GM19467 (cell line): ENCODE data around the gene BTBD9.

Experiments used
- ATAC-seq: cut with Tn5 transposase; IDR thresholded peaks from one replicate; pipeline ENCODE4 v1.9.1; 2021; ENCODE audit warnings: mild to moderate bottlenecking, moderate library complexity; ENCODE audit not compliant: unreplicated experiment

The BTBD9 gene

DNA sequence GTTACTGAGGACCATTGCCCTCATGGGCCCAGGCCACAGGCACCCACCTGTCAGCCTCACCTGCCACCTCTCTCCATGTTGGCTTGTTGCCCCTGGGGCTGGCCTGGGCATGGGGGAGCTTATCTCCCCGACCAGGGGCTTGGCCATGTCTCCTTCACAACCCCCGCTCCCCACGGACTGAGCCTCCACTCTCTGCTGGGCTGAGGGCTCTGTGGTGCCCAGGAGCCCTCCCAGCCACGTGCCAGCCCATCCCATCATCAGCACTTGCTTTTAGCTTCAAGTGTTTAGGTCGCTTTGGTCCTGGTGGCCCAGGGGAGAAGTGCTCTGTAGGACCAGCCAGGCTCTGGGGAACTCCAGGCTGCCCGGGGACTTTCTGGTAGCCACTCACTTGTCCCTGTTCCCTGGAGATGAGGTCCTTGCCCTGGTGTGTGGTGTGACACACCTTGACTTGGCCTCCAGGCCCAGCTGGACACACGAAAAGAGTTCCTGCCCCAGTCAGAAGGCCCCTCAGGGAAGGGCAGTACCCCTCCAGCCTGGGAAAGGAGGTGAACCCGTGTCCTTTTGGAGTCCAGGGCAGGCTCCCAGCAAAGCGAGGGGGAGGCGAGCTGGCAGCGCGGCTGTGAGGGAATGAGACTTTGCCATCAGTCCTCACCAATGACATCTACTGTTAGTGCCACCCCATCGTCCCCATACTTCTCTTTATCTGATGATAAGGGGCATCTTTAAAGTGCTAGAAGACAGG is 467.6 kb downstream of the BTBD9 start:
- ATAC-seq: no peak

DNA sequence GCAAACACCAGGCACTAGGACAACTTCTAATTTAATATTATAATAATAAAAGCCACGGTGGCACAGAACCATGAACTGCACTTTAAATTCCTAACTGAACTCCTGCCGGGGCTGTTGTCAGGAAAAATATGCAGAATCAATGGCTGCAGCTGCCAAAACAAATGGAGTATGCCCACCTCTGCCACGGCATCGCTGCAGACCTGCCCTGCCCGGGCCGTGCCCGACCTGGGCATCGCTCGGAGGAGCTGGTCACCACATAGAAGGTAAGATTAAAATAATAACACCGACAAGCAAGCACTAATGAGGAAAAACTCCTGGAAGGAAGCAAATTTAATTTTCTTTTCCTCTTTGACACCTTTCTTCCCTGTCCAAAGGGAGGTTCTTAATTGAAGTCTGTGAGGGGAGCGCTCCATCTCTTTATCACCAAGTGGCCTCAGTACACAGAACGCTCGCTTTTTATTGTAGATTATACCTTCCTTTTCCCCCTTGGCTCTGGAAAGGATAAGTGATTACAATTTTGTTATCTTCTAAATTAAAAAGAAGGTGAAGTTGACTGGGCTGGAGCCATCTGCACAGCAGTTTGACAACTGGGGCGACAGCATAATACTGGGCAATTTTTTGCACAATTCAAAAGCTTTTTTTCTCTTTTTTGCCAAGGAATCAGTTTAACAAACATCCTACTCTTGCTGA is 468.9 kb downstream of the BTBD9 start:
- ATAC-seq: no peak

DNA sequence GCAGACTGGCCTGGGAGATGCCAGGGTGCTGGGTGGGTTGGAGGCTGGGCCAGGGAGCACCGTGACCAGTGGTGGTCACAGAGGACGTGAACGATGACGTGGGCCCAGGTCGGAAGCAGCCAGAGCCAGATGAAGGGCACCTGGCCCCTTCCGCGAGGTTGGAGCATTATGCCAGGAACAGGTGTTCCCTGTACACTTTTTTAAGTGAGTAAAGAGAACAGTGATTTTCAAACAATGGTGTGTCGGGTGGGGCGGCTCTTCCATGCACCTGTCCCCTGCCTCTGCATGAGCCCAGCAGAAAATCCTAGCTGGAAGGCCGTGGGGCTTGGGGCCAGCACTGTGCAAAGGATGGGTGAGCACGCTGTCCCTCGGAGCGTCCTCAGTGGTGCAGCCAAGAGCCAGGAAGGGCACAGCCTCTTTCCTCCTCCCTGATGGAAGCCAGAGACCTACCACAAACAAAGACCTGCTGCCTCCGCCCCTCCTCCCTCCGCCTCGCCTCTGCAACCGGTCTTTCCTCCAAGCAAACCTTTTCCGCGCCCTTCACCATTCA is 469.7 kb downstream of the BTBD9 start:
- ATAC-seq: no peak

DNA sequence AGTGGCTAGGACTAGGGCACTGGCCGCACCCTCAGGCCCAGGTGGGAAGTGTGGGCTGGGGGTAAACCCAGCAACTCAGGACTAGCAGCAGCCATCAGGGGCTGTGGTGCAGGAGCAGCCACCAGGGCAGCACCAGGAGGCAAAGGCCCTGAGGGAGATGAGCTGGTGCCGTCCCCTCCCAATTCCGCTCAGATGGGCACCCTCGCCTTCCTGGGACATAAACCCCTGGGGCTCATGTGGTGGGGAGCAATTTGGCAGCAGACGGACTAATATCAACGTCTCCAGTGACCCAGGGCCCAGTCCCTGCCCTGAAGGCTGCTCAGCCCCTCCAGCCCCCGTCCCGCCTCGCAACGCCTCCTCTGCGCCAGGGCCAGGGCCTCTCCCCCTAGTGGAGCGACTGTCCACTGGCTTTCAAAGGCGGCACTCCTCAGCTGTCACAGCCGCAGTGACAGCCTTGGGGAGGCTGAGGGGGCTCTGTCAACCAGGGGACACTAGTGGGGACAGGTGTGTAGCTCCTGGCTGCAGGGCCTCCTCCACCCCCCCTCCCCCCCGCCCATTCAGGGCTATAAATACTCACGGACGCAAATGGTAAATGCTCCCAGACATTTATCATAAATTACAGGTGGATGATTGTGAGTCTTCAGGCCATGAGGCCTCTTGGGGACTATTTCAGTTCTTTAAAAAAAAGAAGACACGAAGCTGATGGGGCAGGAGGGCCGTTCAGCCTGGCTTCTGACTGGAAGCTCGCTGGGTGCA is 470.3 kb downstream of the BTBD9 start:
- no peak for ATAC-seq

DNA sequence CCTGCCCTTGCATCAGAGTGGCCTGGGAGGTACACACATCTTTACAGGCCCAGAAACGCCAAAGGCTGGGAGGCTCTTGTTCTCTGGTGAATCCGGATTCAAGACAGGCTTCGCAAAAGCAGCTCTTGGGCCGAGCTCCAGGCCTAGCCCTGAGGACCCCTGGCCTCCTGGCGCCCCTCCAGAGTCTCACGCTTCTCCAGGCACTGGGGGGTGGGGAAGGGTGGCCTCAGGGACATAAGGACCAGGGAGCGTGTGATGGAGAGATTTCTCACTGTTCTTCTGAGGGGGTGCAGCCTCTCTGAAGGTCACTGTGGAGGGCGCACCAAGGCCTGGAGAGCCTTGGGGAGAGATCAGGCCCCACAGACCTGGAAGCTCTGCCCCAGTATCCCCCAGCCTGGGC is 471.0 kb downstream of the BTBD9 start:
- ATAC-seq: no peak

DNA sequence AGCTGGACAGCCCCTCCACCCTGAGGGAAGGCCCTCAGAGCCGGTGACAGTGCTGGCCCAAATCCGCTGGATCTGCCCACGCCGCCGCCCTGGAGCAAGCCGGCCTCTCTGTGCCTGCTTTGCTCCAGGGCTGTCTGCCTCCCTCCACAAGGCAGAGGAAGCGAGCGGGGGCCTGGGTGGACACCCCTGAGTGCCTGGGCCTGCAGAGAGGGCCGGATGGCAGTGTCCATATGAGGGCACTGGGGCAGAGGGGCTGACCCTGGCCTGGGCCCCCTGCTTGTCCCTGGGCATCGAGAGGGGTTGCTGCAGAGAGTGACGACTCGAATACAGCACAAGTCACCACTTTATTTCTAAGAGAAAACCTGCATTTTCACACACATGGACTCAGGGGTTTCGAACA is 471.6 kb downstream of the BTBD9 start:
- no peak for ATAC-seq

DNA sequence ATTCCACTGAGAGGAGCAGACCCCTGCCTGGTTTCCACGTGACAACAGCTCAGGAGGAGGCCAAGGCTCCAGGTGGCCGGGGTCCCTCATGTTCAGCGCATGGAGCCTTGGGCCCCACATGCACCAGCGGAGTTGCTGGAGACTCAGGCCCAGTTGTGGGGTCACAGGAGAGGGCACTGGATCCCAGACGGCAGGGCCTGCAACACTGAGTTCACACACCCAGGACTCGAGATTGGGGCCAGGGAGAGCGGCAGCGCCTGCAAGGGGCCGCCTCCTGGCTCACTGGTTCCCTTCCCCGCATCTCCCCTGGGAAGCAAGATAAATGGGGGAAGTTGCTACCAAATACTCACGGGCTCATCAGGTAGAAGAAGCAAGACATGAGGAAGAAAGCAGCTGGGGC is 472.1 kb downstream of the BTBD9 start:
- no peak for ATAC-seq

DNA sequence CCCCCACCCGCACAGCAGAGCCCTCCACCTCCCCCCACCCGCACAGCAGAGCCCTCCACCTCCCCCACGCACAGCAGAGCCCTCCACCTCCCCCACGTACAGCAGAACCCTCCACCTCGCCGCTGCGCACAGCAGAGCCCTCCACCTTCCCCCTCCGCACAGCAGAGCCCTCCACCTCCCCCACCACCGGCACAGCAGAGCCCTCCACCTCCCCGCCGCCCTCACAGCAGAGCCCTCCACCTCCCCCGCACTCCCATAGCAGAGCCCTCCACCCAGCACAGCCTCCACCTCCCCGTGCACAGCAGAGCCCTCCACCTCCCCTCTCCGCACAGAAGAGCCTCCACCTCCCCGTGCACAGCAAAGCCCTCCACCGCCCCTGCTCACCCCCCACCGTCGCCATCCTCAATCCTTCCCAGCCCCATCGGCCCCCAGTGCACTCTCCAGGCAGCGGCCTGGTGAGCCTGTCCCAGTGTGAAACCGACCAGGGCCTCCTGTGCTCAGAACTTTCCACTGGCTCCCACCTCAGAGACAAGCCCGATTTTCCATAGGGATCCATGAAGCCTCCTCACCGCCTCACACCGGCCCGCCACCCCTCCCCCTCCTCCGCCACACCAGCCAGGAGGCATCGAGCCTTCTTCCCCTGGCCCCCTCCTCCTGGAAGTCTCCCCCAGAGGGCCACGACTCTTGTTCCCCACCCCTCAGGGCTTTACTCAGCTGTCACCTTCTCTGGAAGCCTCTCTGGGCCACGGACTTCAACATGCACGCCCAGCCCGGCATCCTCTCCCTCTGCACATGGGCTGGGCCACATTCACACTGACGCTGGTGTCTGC is 473.1 kb downstream of the BTBD9 start:
- no peak for ATAC-seq

DNA sequence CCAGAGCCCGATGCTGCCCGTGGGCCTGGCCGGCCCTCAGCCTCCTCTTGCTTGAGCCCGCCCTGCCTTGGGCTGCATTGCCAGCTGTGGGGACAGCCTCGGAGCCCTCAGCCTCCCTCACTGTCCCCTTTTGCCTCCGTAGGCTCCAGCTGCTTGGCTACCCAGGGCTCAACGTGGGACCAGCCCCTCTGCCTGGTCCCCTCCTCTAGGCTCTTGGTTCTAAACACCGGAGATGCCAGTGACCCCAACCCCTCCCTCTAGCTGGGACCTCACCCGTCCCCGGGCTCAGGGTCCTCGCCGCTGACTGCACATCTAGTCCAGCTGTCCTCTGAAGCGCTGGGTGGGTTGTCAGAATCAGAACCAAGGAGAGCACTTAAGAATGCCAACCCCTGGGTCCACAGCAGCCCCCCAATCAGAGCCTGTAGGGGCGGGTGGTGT is 475.0 kb downstream of the BTBD9 start:
- ATAC-seq: no peak

DNA sequence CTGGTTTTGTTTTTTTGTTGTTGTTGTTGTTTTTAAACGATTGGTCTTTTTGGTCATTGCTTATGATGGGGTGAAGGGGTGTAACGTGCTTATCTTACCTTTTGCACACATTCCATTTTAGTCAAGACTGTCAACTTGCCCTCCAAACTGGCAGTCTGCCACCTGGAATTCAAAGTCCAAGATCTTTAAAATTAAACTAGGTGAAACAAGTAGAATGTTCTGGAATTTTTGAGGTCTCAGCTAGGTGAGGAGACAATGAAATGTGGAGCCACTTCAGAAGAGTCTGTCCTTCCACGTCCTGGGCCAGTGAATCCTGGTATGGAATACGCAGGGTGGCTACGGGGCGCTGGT is 475.6 kb downstream of the BTBD9 start:
- no peak for ATAC-seq

DNA sequence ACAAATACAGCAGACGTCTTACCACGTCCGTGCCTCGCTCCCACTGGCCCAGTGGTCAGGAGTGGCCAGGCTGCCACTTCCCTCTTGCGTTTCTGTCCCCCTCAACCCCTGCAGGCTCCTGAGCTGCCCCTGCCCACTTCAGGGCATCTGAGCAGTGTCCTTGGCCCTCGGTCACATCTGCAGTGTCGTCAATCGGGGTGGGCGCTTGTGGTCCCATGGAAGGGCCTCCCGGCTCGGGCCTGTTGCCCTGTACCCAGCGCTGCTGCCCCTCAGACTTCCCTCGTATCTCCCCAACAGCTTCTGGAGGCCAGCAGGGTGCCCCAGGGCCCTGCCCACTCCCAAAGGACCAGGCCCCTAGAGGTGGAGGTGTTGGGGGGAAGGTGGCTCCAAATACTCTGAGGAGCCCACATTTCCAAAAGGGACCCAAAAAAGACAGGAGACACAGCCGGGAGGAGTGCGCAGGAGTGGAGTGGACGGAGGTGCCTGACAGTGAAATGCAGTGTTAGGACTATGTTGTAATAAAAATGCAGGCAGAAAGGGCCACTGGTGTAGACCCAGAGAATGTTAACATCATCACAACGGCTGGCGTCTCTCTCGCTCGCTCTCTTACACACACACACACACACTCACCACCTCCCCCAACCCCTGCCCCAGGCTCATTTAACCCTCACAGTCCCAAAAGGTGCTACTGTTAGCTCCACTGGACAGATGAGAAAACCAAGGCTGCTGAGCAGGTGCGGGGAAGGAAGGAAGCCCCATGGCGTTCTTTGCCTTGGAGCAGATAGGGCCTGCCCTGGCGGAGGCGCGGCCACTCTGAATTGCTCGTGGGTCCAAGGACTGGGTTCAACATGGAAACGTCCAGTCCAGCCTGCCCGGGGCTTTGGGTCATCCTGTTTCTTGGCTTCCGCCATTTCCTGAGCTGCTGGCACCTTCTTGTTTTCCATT is 476.3 kb downstream of the BTBD9 start:
- no peak for ATAC-seq

DNA sequence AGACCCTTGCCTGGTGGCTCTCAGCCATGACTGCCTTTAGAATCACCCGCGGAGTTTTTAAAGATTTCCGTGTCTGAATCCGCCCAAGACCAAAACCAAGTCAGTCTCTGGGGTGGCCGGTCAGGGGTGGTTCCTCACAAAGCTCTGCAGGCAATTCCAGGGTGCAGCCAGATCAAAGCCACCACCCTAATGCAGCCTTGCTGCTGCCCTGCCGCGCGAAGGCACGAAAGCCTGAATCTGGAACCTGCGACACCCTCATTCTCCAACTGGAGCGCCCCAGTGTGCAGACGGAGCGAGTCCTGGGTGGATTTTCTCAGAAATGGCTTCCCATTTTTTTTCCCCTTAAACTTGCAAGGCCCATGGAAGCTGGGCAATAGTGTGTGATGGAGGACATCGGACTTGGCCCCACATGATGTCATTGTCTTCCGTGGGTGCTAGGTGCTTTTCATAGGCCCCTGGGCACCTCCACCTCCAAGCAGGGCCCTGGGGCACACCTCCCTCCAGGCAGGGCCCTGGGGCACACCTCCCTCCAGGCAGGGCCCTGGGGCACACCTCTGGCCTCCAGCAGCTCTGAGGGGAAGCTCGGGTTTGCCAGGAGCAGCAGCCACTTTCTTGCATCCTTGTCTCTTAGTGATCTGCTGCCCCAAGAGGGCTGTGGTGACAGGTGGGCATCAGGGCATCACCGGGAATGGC is 477.1 kb downstream of the BTBD9 start:
- ATAC-seq: no peak

DNA sequence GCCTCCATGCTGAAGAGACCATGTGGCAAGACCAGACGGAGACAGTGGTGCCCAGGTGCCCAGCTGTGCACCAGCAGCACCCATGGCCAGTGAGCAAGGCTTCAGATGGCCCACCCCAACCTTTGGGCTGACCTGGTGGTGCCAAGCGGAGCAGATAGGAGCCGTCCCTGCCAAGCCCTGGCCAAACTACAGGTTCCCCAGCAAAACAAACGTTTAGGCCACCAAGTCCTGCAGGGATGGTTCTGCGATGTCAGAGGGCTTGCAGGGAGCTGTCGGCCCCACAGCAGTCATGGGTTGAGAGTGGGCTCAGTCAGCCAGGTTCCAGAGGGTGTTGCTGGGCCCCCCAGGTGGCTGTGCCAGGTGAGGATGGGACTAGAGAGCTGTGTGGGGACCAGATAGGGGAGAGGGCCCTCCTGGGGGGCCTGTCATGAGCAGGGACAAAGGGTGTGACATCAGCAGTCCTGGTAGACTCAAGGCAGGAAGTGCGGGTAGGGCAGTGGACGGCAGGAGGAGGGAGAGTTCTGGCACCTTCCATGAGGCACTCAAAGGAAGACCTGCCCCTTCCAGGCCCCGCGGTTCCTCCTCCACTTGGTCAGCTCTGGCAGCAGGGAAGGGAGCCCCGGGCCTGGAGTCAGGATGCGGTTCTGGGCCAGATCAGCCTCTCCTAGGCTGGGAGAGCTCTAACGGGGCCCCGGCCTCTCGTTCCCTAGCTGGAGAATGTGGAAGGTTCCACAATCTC is 477.8 kb downstream of the BTBD9 start:
- no peak for ATAC-seq

DNA sequence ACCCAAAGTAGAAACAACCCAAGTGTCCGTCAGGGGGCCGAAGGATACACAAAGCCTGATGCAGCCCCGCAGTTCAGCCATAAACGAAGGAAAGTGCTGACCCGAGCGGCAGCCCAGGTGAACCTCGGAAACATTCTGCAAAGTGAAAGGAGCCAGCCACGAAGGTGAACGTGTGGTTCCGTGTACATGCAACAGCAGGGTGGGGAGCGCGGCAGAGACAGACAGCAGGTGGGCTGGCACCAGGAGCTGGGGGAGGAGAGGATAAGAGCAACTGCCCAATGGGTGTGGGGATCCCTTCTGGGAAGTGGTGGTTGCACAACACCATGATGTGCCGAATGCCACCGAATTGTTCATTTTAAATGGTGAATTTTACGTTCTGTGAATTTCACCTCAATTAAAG is 478.4 kb downstream of the BTBD9 start:
- ATAC-seq: no peak

DNA sequence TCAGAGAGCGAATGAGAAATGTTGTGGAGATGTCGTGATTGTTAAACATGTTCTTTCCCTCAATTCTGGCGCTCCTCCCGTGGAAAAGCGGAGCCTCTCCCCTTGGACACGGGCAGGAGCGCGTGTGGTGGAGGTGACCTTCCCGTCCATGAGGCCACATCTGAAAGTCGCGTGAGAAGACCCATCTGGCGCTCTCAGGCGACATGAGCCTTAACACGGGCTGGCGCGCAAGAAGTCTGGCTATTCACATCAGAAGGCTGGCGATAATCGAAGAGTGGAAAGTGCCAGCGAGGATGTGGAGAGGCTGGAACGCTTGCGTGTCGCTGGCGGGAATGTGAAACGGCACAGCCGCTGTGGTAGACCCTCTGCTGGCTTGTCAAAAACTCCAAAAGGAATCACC is 478.9 kb downstream of the BTBD9 start:
- ATAC-seq: no peak

DNA sequence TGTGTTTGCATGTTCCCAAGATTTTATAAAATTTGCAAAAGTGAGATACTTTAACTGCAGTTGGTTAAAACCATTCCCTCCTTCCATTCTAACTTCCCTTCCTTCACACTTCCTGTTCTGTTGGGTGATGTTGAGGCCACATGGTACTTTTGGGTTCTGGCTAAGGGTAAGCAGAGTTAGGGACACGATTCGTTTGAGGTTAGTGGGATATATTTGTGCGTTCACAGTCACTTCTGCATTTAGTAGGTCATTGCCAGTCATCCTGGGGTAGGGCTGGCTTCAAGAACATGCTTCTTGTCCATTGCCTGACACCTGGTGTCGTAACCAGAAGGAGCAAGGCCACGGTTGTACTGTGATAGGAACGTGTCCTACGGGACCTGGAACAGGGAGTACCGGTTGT is 480.1 kb downstream of the BTBD9 start:
- no peak for ATAC-seq

DNA sequence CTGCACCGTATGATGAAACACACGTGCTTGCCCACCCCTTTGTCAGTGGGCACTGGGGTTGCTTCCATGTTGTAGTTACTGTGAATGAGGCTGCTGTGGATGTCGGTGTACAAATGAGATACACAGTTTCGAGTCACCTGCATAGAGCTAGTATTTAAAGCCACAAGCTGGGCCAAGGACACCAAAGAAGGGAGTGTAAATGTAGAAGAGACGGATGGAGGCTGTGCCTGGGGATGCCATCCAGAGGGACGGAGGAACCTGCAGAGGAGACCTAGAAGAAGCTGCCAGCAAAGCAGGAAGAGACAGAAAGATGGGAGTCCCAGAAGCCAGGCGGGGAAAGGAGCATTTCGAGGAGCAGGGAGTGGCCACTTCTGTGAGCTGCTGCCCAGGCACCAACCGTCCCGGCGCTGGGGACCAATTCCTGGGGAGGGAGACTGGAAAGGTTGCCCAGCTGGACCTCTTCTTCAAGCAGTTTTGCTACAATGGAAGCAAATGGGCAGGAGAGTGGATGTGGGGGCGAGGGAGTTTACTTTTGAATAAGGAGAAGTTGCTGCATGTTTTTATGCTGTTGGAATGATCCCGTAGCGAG is 480.9 kb downstream of the BTBD9 start:
- ATAC-seq: no peak

DNA sequence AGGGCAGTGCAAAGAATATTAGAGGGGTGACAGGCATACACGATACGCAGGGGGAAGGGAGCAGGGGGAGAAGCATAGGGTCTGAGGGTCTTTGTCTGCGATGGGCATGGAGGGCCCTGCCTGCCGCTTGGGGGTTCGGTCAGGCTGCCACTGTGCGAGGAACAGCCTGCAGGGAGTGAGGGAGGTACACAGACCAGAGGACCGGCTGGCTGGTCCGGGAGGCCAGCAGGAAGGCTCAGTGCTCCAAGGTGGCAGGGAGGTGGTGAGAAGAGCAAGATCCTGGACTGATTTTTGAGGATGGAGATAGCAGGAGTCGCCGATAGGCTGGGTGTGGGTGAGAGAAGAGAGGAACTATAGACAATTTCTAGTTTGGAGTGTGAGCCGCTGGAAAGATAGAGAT is 481.8 kb downstream of the BTBD9 start:
- no peak for ATAC-seq
